ENCODE data around the gene ZNF783. TPM values are rescaled to one million over a fixed set of nuclear protein-coding genes. Genes with fewer than 3 reads are reported as not detected.
"Not testable (repeated sequence)": the region's sequence is repeated elsewhere in the genome, so short reads cannot be mapped to it uniquely, and the experiment has no call there.

Gene ZNF783
- total RNA-seq, 6 experiments from 2014 or later: 7.8 to 8.9 (median 8.5) TPM

- no peak for DNase-seq
- TF ChIP-seq, protein P1, sequence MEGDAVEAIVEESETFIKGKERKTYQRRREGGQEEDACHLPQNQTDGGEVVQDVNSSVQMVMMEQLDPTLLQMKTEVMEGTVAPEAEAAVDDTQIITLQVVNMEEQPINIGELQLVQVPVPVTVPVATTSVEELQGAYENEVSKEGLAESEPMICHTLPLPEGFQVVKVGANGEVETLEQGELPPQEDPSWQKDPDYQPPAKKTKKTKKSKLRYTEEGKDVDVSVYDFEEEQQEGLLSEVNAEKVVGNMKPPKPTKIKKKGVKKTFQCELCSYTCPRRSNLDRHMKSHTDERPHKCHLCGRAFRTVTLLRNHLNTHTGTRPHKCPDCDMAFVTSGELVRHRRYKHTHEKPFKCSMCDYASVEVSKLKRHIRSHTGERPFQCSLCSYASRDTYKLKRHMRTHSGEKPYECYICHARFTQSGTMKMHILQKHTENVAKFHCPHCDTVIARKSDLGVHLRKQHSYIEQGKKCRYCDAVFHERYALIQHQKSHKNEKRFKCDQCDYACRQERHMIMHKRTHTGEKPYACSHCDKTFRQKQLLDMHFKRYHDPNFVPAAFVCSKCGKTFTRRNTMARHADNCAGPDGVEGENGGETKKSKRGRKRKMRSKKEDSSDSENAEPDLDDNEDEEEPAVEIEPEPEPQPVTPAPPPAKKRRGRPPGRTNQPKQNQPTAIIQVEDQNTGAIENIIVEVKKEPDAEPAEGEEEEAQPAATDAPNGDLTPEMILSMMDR (IDR thresholded peaks at IDR 0.05): no peak
- Mint-ChIP-seq H3K36me3 (ENCODE audit: low read depth) (peaks cover 24% of the 10 kb centered on the region), H3K4me1 (ENCODE audit: low read depth) (peaks cover 15% of the 10 kb centered on the region), H3K4me3 (no peak overlapping the region), H3K27me3 (ENCODE audit: insufficient read depth) (peaks cover 5% of the 10 kb centered on the region; the same call in 1 of the 2 replicates), H3K9me3 (no peaks in the 10 kb centered on the region), H3K27ac (no peak overlapping the region)
These were observed 36.9 kb upstream of the ZNF783 start for GRCh38 chr7:149225106-149225505.

DNA sequence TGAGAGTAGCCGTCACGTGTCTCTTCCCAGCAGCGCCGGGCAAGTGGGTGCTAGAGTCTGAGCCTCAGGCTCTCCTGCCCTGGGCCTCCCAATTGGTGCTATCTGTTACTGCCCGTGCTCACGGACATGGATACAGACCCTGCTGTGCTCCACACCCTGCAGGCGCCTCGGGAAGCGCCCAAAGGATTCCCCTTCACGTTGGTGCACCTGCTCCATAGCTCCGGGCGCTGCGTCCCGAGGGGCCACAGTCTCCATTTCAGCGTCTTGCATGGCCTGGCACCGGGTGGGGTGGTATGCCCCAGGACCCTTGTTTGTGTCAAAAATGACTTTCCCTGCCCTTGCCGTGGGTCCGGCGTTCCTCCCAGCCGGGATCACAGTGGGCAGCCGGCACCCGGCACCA, 36.3 kb upstream of the ZNF783 start:
- Mint-ChIP-seq H3K27me3 (ENCODE audit: insufficient read depth) (peaks cover 5% of the 10 kb centered on the region; the same call in 1 of the 2 replicates), H3K4me3 (no peak overlapping the region), H3K9me3 (no peaks in the 10 kb centered on the region), H3K36me3 (ENCODE audit: low read depth) (peaks cover 24% of the 10 kb centered on the region), H3K27ac (no peak overlapping the region), H3K4me1 (ENCODE audit: low read depth) (peaks cover 9% of the 10 kb centered on the region)
- no peak for DNase-seq
- TF ChIP-seq, protein P1 (IDR thresholded peaks at IDR 0.05): no peak

GRCh38 chr7:149226366-149226765, 35.6 kb upstream of the ZNF783 start:
- not testable (repeated sequence) for DNase-seq; H3K4me3 Mint-ChIP-seq; H3K27ac Mint-ChIP-seq; H3K4me1 Mint-ChIP-seq (ENCODE audit: low read depth); H3K27me3 Mint-ChIP-seq (ENCODE audit: insufficient read depth); H3K9me3 Mint-ChIP-seq
- H3K36me3 Mint-ChIP-seq (ENCODE audit: low read depth): peaks cover 19% of the 10 kb centered on the region

GRCh38 chr7:149226840-149227494, 35.0 kb upstream of the ZNF783 start:
- Mint-ChIP-seq H3K36me3 (ENCODE audit: low read depth) (peaks cover 14% of the 10 kb centered on the region), H3K27ac (no peak overlapping the region), H3K27me3 (ENCODE audit: insufficient read depth) (peaks cover 2% of the 10 kb centered on the region; the same call in 1 of the 2 replicates), H3K9me3 (no peaks in the 10 kb centered on the region), H3K4me3 (no peak overlapping the region), H3K4me1 (ENCODE audit: low read depth) (no peaks in the 10 kb centered on the region)
- TF ChIP-seq, protein P1 (IDR thresholded peaks at IDR 0.05): no peak
- no peak for DNase-seq

GRCh38 chr7:149228831-149229471, 33.0 kb upstream of the ZNF783 start:
- peaks cover 18% of the 10 kb centered on the region for H3K4me1 Mint-ChIP-seq (ENCODE audit: low read depth)
- no peak overlapping the region for H3K4me3 Mint-ChIP-seq
- peaks cover 1% of the 10 kb centered on the region; the same call in 1 of the 2 replicates for H3K9me3 Mint-ChIP-seq
- DNase-seq: no peak
- peaks cover 16% of the 10 kb centered on the region for H3K36me3 Mint-ChIP-seq (ENCODE audit: low read depth)
- H3K27me3 Mint-ChIP-seq (ENCODE audit: insufficient read depth): peaks cover 2% of the 10 kb centered on the region
- no peak overlapping the region for H3K27ac Mint-ChIP-seq
- TF ChIP-seq, protein P1 (IDR thresholded peaks at IDR 0.05): no peak

GRCh38 chr7:149229526-149229925, 32.5 kb upstream of the ZNF783 start:
- Mint-ChIP-seq H3K36me3 (ENCODE audit: low read depth) (peaks cover 19% of the 10 kb centered on the region), H3K27me3 (ENCODE audit: insufficient read depth) (peaks cover 5% of the 10 kb centered on the region), H3K4me1 (ENCODE audit: low read depth) (peaks cover 24% of the 10 kb centered on the region), H3K4me3 (no peak overlapping the region), H3K9me3 (peaks cover 4% of the 10 kb centered on the region; the same call in 1 of the 2 replicates), H3K27ac (no peak overlapping the region)
- DNase-seq: no peak
- TF ChIP-seq, protein P1 (IDR thresholded peaks at IDR 0.05): no peak
